Measurements from ENCODE around the gene BCAR1. TPM values are rescaled to one million over a fixed set of nuclear protein-coding genes. Genes with fewer than 3 reads are reported as not detected.

The BCAR1 gene
- not detected for polyA plus RNA-seq

DNA sequence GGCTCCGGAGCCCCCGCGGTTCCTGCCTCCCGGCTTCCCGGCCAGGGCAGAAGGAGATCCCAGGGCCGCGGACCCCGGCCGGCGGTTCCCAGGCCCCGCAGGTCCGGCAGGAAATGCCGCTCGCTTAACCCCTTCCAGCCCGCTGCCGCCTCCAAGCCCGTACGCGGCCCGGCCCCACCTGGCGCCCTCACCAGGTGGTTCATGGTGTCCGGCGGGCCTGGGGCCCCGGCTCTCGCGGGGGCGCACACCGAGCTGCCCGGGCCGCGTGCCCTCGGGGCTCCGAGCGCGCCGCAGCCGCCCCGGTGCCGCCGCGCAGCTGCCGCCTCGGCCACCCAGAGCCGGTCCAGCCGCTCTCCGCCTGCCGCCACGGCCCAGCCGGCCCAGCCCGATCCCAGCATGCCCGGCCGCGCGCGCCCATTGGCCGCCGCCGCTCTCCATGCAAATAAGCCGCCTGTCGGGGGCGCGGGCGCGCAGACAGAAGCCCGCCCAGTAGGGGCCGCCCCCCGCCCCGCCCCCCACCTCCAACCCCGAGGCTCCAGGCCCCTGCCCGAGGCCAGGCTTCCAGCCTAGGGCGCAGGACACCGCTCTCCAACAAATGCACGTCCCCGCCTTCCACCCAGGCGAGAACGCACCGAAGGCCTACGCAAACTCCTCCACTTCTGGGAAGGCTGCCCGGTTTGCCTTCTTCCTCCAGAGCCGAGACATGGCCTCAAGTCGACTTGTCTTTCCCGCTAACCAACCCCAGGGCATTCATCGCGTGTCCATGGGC lies at the start of gene BCAR1:
Gene BCAR1 (minus strand): TSS at position 345 of the 769 bp plus-strand sequence. CDS start 142 bp downstream, at position 203.
- Mint-ChIP-seq H3K27me3 (peaks cover 53% of the 10 kb centered on the region), H3K27ac (peak within 1 kb of the TSS in 1 of 3 donors; percentile 53), H3K4me1 (peaks cover 0 to 4% (median 3%) of the 10 kb centered on the region in 3 donors), H3K4me3 (peak within 1 kb of the TSS in 3 of 4 donors; percentile 58 to 88 (median 68)), H3K36me3 (no peaks in the 10 kb centered on the region), H3K9me3 (no peaks in the 10 kb centered on the region)

- H3K36me3 Mint-ChIP-seq: peaks cover 50% of the 10 kb centered on the region
- H3K4me3 Mint-ChIP-seq: peak overlapping the region in 1 of 4 donors; percentile 88
- H3K27ac Mint-ChIP-seq: no peak overlapping the region
- no peaks in the 10 kb centered on the region for H3K9me3 Mint-ChIP-seq
- H3K4me1 Mint-ChIP-seq: peaks cover 0 to 13% (median 0%) of the 10 kb centered on the region in 3 donors
- peaks cover 9% of the 10 kb centered on the region for H3K27me3 Mint-ChIP-seq
Measured at GRCh38 chr16:75298267-75298666, 46.8 kb upstream of the BCAR1 start.

DNA sequence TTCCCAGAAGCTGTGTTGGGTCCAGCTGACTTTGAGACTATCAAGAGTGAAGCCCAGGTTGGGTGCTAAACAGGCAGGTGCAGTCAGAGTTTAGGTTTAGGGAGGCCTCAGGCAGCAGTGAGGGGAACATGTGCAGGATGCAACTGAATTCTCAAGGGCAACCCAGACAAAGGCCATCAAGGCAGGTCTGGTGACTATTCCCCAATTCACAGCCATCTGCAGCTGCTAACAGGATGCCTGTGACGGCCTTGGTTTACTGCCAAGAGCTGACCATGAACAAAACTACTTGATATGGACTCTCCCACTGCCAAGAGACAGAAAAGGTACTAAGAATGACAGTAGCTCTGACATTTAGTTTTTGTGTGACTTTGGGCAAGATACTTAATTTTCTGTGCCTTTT lies 45.2 kb upstream of the BCAR1 start:
- H3K4me3 Mint-ChIP-seq: peak overlapping the region in 1 of 4 donors; percentile 29
- peaks cover 54% of the 10 kb centered on the region for H3K36me3 Mint-ChIP-seq
- no peaks in the 10 kb centered on the region for H3K9me3 Mint-ChIP-seq
- no peak overlapping the region for H3K27ac Mint-ChIP-seq
- H3K27me3 Mint-ChIP-seq: peaks cover 9% of the 10 kb centered on the region
- peaks cover 0 to 13% (median 0%) of the 10 kb centered on the region in 3 donors for H3K4me1 Mint-ChIP-seq

DNA sequence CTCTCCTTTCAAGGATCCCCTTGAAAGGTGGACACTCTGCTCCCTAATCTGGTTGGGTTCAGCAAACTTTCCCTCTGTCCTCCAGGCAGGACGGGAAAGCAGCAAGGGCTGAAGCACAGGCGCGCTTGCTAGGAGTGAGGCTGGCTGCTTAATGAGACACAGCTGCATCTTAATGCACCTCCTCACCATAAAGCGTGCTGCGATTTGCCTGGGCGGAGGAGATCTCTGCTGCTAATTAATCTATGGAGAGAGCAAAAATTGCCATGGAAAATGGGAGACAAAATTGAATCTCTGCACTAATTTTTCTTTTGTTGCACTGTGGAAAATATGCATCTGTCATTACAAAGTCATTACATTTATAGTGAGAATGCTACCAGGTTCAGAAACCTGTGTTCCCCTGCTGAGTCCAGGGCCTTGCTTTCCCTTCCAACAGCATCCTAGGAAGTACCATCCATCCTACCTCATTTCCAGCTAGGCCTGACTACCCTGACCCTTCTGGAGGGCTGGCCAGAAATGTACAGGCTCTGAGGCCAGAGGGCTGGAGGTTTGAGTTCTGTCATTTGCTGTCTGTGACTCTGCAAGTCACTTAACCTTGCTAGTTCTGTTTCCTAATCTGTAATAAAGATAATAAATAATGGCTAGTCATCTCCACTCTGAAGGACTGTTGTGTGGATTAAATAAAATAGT lies 43.5 kb upstream of the BCAR1 start:
- H3K27ac Mint-ChIP-seq: peak overlapping the region in 1 of 3 donors; percentile 33

GRCh38 chr16:75293772-75294171 lies 42.3 kb upstream of the BCAR1 start:
- H3K4me3 Mint-ChIP-seq: no peak overlapping the region
- H3K4me1 Mint-ChIP-seq: peaks cover 0 to 7% (median under 1%) of the 10 kb centered on the region in 3 donors
- no peaks in the 10 kb centered on the region for H3K9me3 Mint-ChIP-seq
- H3K27ac Mint-ChIP-seq: no peak overlapping the region
- H3K27me3 Mint-ChIP-seq: peaks cover 3% of the 10 kb centered on the region
- H3K36me3 Mint-ChIP-seq: peaks cover 46% of the 10 kb centered on the region

More for the DNA sequence above, 43.5 kb upstream of the BCAR1 start:
- peaks cover 48% of the 10 kb centered on the region for H3K36me3 Mint-ChIP-seq
- peaks cover 0 to 12% (median 0%) of the 10 kb centered on the region in 3 donors for H3K4me1 Mint-ChIP-seq
- no peak overlapping the region for H3K4me3 Mint-ChIP-seq
- peaks cover 7% of the 10 kb centered on the region for H3K27me3 Mint-ChIP-seq
- H3K9me3 Mint-ChIP-seq: no peaks in the 10 kb centered on the region

- H3K27ac Mint-ChIP-seq: no peak overlapping the region
- no peak overlapping the region for H3K4me3 Mint-ChIP-seq
- H3K4me1 Mint-ChIP-seq: peaks cover 0 to 9% (median 5%) of the 10 kb centered on the region in 3 donors
- H3K9me3 Mint-ChIP-seq: no peaks in the 10 kb centered on the region
- H3K36me3 Mint-ChIP-seq: peaks cover 43% of the 10 kb centered on the region
- peaks cover 8% of the 10 kb centered on the region for H3K27me3 Mint-ChIP-seq
Measured at GRCh38 chr16:75293173-75293572, 41.7 kb upstream of the BCAR1 start.

- Mint-ChIP-seq H3K36me3 (peaks cover 39% of the 10 kb centered on the region), H3K9me3 (no peaks in the 10 kb centered on the region), H3K27ac (no peak overlapping the region), H3K4me1 (peaks cover 0 to 8% (median 5%) of the 10 kb centered on the region in 3 donors), H3K4me3 (no peak overlapping the region), H3K27me3 (peaks cover 8% of the 10 kb centered on the region)
Measured at GRCh38 chr16:75292691-75293090, 41.3 kb upstream of the BCAR1 start.

DNA sequence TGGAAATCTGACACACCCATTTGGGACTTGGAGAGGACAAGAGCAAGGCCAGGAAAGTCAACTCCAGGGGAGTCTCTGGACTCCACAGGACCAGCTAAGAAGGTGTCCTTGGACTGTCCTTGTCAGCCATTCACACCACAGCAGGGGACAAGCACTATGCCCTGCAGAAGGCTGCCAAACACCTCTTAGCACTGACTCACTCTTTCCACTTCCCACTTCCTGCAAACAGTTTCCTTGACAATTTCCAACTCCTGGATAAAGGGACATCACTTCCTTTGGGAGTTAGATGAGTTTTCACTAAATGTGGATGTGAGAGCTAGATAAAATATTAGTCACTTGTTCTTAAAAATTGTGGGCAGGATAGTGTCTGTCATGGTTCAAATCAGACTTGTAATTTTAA lies 37.8 kb upstream of the BCAR1 start:
- no peak overlapping the region for H3K4me3 Mint-ChIP-seq
- peaks cover 0 to 5% (median 0%) of the 10 kb centered on the region in 3 donors for H3K9me3 Mint-ChIP-seq
- peaks cover 30% of the 10 kb centered on the region for H3K36me3 Mint-ChIP-seq
- peaks cover 0 to 9% (median 5%) of the 10 kb centered on the region in 3 donors for H3K4me1 Mint-ChIP-seq
- peaks cover 9% of the 10 kb centered on the region for H3K27me3 Mint-ChIP-seq
- H3K27ac Mint-ChIP-seq: no peak overlapping the region

DNA sequence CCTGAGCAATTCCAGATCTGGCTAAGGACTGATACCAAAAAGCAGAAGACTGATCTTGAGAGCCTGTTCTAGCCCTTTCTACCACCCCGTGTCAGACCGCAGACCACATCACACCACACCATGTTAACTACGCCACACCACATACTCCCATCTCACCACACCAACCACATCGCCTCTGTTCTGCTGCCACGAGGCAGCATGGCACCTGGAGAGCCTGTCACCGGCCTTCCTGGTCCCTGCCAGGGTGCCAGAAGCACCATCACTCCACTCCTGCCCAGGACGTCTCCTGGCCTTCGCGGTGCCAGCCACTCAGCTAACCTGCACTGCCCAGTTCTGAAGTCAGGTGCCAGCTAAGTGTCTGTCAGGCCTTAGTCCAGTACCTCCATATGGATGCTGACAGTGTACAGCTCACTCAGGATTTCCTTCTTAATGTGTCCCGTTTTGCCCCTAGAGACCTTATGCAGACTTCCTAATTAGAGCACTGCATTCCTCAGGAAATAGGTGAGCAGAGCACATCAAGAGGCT lies 37.2 kb upstream of the BCAR1 start:
- Mint-ChIP-seq H3K27me3 (peaks cover 7% of the 10 kb centered on the region), H3K9me3 (peaks cover 0 to 5% (median 0%) of the 10 kb centered on the region in 3 donors), H3K4me1 (peaks cover 0 to 9% (median 5%) of the 10 kb centered on the region in 3 donors), H3K36me3 (peaks cover 24% of the 10 kb centered on the region), H3K4me3 (peak overlapping the region in 1 of 4 donors; percentile 6), H3K27ac (no peak overlapping the region)

DNA sequence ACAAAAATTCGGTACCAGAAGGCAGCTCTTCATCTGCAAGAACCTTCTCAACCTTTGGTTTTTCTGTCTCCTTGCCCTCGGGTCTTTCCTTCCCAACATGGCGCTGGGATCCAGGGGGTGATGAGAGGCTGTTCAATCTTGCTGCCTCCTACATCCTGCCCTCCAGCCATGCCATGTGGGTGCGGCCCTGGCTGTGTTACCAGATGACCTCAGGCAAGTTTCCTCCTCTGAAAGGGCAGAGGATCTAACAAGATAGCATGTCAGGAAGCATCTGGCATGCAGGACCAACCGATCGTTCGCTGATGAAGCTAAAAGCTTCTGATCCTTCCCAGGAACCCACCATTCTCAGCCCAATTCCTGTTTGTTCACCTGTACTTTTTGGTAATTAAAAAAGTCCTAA lies 36.8 kb upstream of the BCAR1 start:
- Mint-ChIP-seq H3K27ac (no peak overlapping the region), H3K9me3 (peaks cover 0 to 5% (median 0%) of the 10 kb centered on the region in 3 donors), H3K36me3 (peaks cover 24% of the 10 kb centered on the region), H3K4me1 (peaks cover 0 to 9% (median 5%) of the 10 kb centered on the region in 3 donors), H3K4me3 (no peak overlapping the region), H3K27me3 (peaks cover 7% of the 10 kb centered on the region)

DNA sequence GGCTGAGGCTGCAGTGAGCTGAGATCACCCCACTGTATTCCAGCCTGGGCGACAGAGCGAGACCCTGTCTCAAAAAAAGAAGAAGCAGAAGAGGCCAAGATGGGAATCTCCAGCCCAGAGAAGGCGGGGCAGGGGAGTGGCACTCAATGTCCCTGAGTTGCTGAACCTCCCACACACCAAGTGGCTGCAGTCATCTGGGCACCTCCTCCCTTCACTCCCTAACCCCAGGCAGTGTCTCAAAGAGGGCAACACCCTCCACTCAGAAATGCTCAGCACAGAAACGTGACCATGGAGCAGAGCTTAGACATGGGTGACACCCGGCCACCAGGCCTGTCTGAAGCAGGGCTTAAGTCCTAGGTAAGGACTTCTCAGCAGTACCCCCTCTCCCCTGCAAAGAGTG lies 36.3 kb upstream of the BCAR1 start:
- H3K4me1 Mint-ChIP-seq: peaks cover 0 to 9% (median 5%) of the 10 kb centered on the region in 3 donors
- peak overlapping the region in 1 of 3 donors; percentile 13 for H3K27ac Mint-ChIP-seq
- peaks cover 0 to 5% (median 0%) of the 10 kb centered on the region in 3 donors for H3K9me3 Mint-ChIP-seq
- peaks cover 10% of the 10 kb centered on the region for H3K27me3 Mint-ChIP-seq
- H3K4me3 Mint-ChIP-seq: no peak overlapping the region
- H3K36me3 Mint-ChIP-seq: peaks cover 20% of the 10 kb centered on the region

DNA sequence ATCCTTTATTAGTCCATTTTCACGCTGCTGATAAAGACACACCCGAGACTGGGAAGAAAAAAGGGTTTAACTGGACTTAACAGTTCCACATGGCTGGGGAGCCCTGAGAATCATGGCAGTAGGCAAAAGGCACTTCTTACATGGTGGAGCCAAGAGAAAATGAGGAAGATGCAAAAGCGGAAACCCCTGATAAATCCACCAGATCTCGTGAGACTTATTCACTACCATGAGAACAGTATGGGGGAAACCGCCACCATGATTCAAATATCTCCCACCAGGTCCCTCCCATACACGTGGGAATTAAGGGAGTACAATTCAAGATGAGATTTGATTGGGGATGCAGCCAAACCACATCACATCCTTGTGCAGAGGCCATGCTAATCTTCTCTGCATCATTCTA lies 35.0 kb upstream of the BCAR1 start:
- Mint-ChIP-seq H3K27me3 (peaks cover 16% of the 10 kb centered on the region), H3K36me3 (peaks cover 11% of the 10 kb centered on the region), H3K9me3 (peaks cover 0 to 5% (median 0%) of the 10 kb centered on the region in 3 donors), H3K4me1 (peaks cover 0 to 9% (median 5%) of the 10 kb centered on the region in 3 donors), H3K4me3 (no peak overlapping the region), H3K27ac (no peak overlapping the region)

GRCh38 chr16:75282466-75283281 lies 31.2 kb upstream of the BCAR1 start:
- Mint-ChIP-seq H3K4me1 (peaks cover 0 to 3% (median 0%) of the 10 kb centered on the region in 3 donors), H3K36me3 (peaks cover 5% of the 10 kb centered on the region), H3K27me3 (peaks cover 26% of the 10 kb centered on the region), H3K9me3 (peaks cover 0 to 5% (median 3%) of the 10 kb centered on the region in 3 donors), H3K27ac (no peak overlapping the region), H3K4me3 (no peak overlapping the region)

GRCh38 chr16:75281826-75282225 lies 30.4 kb upstream of the BCAR1 start:
- peaks cover 26% of the 10 kb centered on the region for H3K27me3 Mint-ChIP-seq
- peaks cover 3% of the 10 kb centered on the region for H3K36me3 Mint-ChIP-seq
- H3K4me3 Mint-ChIP-seq: no peak overlapping the region
- peaks cover 0 to 5% (median 3%) of the 10 kb centered on the region in 3 donors for H3K9me3 Mint-ChIP-seq
- peaks cover 0 to under 1% (median 0%) of the 10 kb centered on the region in 3 donors for H3K4me1 Mint-ChIP-seq
- no peak overlapping the region for H3K27ac Mint-ChIP-seq

Measured in IgD-negative memory B cell (primary cell).